Stimulated activated CD4-positive, alpha-beta T cell treated with anti-CD3 and anti-CD28 coated beads, Interleukin-12 subunit alpha, Interleukin-12 subunit beta, amount 100 ng/mL, for 4 hours (primary cell): Measurements from ENCODE around the gene KIAA0319L.
A peak's percentile ranks its signal among the peaks of the same experiment; 100 is the strongest.
"Not testable (repeated sequence)": the region's sequence is repeated elsewhere in the genome, so short reads cannot be mapped to it uniquely, and the experiment has no call there.

ENCODE experiments used
- DNase-seq: peaks from one replicate; pipeline ENCODE4 v3.0.0-alpha.2; 2020

Gene KIAA0319L

DNA sequence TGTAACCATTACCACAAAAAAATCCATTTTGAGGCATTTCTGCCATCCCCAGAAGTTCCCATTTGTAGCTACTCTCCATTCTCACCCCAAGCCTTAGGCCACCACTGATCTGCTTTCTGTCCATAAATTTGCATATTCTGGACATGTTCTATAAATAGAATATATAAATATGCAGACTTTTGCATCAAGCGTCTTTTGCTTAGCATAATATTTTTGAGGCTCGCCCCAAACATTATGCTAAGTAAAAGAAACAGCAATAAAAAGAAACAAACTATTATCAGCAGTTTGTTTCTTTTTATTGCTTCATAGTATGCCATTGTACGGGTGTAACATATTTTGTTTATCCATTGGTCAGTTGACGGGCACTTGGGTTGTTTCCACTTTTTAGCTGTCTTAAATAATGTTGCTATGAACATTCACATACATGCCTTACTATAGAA is 23.8 kb upstream of the KIAA0319L start:
- no peak for DNase-seq

DNA sequence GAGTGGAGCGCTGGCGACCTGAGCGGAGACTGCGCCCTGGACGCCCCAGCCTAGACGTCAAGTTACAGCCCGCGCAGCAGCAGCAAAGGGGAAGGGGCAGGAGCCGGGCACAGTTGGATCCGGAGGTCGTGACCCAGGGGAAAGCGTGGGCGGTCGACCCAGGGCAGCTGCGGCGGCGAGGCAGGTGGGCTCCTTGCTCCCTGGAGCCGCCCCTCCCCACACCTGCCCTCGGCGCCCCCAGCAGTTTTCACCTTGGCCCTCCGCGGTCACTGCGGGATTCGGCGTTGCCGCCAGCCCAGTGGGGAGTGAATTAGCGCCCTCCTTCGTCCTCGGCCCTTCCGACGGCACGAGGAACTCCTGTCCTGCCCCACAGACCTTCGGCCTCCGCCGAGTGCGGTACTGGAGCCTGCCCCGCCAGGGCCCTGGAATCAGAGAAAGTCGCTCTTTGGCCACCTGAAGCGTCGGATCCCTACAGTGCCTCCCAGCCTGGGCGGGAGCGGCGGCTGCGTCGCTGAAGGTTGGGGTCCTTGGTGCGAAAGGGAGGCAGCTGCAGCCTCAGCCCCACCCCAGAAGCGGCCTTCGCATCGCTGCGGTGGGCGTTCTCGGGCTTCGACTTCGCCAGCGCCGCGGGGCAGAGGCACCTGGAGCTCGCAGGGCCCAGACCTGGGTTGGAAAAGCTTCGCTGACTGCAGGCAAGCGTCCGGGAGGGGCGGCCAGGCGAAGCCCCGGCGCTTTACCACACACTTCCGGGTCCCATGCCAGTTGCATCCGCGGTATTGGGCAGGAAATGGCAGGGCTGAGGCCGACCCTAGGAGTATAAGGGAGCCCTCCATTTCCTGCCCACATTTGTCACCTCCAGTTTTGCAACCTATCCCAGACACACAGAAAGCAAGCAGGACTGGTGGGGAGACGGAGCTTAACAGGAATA is 20.1 kb upstream of the KIAA0319L start:
- DNase-seq: peak; percentile 37

DNA sequence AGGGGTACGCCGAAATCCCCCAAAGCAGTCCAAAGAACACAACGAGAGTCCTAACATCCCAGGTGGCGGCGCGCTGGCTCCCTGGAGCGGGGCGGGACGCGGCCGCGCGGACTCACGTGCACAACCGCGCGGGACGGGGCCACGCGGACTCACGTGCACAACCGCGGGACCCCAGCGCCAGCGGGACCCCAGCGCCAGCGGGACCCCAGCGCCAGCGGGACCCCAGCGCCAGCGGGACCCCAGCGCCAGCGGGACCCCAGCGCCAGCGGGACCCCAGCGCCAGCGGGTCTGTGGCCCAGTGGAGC is 19.5 kb upstream of the KIAA0319L start:
- not testable (repeated sequence) for DNase-seq

DNA sequence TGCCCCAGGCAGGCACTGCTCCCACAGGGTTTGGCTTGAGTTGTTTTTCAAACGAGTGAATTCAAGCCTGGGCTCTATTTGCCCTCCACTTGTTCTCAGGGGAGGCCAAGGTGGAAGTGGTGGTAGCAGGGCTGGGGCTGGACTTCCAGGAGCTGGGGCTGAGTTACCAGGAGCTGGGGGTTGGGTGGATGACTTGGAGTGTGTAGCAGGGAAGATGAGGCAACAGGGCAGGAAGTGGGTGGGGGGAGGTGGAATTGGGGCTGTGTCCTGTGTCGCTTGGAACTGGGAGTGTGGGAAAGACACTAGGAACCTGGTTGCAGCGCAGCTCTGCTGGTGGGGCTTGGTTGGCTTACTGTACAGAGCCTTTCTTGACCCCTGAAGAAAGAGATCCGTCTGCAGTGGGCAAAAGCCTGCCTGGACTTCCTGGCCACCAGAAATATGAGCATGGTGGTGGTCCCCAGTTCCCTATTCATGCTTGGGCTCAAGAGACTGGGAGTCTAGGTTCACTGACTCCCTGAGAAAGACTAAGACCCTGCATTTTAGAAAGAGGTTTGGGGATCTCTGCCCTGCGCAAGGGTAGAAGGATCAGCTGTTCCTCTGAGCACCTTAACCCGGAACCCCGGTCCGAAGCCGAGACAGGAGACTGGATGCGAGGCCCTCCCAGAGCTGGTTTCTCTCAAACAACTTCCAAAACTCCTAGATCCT is 19.0 kb upstream of the KIAA0319L start:
- no peak for DNase-seq

GRCh38 chr1:35575416-35575958 is 18.3 kb upstream of the KIAA0319L start:
- DNase-seq: no peak

DNA sequence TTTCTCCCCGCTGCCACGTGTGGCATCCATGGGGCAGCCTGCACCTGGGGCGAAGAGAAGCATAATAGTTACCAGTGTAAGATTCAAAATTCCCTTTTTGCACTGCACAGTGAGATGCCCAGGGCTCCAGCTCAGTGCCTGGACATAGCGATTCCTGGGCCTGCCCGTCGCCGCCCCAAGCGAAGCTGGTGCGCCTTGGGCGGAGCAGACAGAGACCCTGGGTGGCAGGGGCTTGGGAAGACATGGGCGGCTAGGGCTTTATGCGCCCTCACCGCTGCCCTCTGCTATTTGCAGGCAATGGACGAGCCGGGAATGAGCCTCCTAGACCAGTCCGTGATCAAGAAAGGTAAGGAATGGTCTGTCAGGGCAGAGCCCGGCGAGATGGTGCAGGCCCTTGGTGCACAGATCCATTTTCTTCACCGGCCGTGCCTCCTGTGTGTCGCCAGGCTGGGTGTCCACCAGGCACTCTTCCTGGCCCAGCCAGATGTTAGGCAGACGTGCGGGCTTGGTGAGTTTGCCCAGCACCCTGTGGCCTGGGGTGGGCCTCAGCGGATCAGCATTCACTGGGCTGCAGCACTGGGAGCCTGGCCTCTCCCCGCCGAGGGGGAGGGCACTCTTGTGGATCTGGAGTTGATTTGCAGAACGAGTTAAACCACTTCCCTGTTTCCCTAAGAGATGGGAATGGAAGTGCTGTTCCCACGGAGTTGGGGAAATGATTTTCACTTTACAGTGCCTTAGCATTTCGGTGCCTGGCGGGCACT is 17.6 kb upstream of the KIAA0319L start:
- DNase-seq: no peak

GRCh38 chr1:35574125-35574654 is 17.0 kb upstream of the KIAA0319L start:
- no peak for DNase-seq

GRCh38 chr1:35573198-35574124 is 16.3 kb upstream of the KIAA0319L start, which contains the start of gene TFAP2E:
TSS of gene TFAP2E (plus strand) at chr1:35573314. CDS start at chr1:35573578, 264 bp downstream.
- DNase-seq: no peak

DNA sequence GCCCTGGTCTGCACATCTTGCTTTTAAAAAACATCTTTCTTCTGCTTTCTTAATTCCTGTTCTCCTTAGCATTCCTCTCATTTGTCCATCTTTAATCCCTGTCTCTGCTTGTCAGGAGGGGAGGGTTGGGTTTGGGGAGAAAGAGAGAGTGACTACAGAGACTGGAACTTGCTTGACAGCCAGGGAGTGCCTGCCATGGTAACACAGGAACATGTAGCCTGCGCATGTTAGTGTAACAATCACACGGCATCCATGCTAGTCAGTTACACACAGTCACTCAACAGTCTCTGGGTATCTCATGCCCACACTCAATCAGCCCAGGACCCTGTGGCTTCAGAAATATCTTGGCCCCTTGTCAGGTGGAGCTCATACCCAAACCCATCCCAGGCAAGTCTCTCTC is 15.1 kb upstream of the KIAA0319L start:
- no peak for DNase-seq

DNA sequence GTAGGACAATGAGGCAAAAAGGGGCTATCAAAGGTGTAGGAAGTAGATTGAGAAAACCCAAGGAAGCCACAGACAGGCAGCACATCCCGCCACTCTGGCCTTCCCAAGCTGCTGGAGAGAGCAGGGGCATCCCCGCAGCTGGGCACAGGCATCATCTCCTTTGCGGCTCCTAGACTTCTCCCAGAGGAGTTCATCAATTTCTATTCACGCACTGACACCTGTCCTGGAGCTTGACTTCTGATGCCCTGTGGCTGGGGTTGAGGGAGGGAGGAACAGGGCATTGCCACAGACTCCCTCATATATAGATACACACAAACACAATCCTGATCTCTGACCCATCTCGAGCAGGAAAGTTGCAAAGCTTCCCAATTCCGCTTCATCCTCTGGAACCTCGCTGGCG is 14.1 kb upstream of the KIAA0319L start:
- DNase-seq: no peak

DNA sequence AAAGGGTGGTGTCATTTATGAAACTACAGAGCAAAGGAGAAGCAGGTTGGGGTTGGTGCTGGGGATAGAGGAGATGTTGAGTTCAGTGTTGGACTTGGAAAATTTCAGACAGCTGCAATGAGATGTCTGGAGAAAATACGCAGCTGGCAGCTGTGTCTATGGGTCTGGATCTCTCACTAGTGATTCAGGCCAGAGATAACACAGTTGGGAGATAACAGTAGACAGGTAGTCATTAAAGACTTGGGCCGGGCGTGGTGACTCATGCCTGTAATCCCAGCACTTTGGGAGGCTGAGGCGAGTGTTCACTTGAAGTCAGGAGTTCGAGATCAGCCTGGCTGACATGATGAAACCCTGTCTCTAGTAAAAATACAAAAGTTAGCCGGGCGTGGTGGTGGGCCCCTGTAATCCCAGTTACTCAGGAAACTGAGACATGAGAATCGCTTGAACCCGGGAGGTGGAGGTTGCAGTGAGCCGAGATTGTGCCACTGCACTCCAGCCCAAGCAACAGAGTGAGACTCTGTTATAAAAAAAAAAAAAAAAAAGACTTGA is 13.5 kb upstream of the KIAA0319L start:
- DNase-seq: no peak

DNA sequence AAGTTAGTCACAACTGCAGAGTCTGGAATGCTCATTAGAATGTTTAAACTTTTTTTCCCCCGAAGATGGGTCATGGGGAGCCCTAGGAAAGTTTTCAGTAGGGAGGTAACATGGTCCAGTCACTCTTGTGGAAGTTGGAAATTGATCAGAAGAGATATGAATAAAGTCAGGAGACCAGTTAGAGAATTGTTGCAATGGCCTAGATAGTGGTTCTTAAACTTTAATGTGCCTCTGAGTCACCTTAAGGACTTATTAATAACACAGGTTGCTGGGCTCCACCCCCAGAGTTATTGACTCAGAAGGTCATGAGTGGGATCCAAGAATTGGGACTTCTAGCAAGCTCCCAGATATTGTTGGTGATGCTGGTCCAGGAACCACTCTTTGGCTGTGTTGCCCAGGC is 12.7 kb upstream of the KIAA0319L start:
- DNase-seq: no peak

DNA sequence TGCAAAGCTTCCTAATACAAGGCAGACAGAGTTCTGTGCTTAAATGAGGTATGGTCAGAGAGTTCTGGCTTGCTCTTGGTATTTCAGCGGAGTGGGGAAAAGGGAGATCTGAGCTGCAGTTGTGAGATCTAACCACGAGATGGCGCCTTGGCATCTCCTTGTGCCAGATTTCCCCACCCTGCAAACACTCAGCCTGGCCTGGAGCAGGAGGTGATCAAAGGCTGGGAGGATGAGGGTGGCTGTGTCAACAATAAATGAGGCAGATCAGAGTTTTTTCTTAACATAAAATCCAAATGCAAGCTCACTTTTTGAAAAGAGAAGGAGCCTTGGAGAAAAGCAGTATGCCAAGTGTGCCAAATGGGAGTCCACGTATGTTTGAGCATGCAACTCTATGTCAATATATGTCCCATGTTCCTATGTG is 11.8 kb upstream of the KIAA0319L start:
- DNase-seq: peak; percentile 55

GRCh38 chr1:35567947-35568558 is 10.8 kb upstream of the KIAA0319L start:
- DNase-seq: no peak

DNA sequence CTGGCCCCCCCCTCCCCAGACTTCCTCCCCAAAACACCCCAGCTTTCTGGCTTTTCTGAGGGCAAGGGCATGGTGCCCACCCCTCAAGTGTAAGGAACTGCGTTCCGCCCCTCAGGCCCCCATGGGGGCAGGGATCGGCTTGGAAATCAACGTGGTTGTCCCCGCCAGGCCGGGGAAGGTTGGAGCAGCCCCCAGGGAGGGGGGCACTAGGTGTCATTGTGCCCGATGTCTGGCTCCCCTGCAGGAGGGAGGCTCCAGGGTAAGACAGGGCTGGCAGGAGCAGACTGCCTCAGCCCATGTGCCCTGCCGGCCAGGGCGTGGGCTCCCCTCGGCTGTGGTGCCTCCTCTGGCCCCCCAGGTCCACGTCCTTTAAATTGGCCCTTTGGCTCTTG is 8.5 kb upstream of the KIAA0319L start:
- no peak for DNase-seq

DNA sequence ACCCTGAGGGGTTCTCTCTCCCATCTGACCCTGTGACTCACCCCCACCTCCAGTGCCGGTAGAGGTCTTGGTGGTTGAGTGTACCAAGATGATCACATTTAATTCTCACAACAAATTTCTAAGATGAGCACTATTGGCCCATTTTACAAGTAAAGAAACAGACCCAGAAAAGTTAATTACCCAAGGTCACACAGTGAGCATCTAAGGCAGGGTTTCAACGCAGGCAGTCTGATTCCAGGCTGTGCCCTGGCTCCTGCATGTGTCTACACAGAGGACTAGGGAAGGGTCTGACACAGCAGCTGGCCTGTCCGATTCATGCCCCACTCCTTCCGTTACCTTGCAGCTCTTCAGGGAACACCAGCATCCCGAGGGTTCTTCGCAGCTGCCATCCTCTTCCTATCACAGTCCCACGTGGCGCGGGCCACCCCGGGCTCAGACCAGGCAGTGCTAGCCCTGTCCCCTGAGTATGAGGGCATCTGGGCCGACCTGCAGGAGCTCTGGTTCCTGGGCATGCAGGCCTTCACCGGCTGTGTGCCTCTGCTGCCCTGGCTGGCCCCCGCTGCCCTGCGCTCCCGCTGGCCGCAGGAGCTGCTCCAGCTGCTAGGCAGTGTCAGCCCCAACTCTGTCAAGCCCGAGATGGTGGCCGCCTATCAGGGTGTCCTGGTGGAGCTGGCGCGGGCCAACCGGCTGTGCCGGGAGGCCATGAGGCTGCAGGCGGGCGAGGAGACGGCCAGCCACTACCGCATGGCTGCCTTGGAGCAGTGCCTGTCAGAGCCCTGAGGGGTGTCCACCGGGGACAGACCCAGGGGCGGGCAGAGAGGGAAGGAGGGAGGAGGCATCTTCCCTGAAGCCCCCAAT is 7.9 kb upstream of the KIAA0319L start:
- no peak for DNase-seq

DNA sequence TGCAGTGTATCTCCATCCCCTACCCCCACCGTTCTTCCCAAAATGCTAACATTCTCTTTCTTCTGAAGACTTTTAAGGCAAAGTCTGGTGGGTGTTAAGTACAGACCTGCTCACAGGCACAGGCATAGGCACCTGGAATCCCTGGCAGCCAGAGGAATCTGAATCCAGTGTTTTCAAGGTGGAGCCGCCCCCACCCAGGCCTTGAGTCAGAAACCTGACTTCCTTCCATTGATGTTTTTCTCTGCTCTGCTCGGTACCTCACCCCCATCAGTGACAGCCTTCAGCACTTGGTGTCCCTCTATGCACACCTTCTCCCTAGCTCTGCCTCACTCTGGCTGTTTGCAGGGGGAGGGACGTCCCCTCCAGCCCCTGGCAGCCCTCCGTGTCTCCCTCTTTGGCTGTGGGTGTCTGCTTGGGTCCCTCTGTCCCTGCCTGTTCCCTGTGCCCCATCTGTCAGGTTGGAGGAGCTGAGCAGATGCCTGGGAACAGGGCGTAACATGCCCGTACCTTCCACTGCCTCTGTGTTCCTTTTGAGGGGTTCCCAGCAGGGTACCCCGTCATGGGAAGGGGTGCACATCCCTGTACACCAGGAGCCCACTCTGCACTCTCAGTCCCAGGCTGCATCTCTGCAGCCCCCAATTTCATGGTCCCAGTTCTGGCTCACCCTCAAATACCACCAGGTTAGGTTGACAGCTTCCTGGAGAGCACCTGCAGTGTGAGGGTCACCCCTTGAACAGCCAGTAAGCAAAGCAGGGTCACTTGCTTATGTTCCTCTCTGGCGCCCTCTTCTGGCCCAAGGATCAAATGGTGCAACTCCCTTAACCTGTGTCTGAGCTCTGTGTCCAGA is 7.1 kb upstream of the KIAA0319L start:
- peak; percentile 79 for DNase-seq

GRCh38 chr1:35563166-35563565 is 6.0 kb upstream of the KIAA0319L start:
- no peak for DNase-seq
